Activated T-helper 1 cell treated with Interleukin-2 at 50 U/mL for 16 hours (primary cell): Measurements from ENCODE around the gene CCDC154.

Experiments
- DNase-seq: peaks from one replicate; pipeline ENCODE4 v3.0.0-alpha.2; 2020; ENCODE audit warnings: low read depth

The CCDC154 gene

DNA sequence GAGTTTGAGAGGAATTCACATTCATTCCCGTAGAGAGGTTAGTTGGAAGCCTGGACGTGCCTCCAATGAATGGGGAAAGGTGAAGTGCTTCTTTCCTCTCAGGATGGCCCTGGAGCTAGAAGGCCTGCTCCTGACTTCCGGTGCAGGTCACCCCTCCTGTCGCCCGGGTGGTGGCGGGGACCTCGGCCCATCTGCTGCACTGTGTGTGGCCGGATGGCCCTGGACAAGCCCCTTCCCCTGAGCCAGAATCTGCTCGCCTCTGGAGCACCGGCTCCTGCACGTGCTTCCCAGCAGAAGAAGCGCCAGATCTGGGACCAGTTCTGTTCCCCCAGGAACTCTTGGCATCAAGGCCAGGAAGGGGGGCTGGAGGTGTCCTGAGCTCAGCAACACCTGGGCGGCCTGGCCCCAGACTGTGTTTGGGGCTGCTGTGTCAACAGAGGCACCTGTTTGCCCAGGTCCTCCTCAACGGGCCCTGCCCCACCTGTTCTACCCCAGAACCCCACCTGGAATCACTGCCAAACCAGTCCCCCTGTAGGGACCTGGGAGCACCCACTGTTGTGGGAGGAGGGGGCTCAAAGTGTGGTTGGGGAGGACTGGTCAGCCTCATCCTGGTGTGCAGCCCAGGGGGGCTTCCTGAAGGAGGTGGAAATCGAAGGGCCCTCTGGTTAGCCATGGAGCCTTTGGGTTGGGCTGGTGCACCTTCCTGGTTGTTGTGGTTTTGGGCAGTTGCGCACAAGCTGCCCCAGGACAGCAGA, 18.6 kb downstream of the CCDC154 start:
- no peak for DNase-seq

DNA sequence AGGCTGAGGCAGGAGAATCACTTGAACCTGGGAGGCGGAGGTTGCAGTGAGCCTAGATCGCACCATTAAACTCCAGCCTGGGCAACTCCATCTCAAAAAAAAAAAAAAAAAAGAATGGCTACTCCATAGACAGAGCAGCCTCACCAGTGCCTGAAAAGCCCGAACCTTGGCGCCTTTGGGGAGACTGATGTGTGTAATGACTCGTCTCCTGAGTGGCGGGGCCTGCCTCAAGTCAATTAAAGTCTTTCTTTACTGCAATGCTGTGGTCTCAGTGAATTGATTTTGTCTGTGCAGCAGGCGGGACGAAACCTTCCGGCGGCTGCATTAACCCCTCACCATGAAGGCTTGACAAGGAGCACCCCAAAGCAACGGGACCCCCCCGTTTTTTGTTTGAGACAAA, 20.3 kb downstream of the CCDC154 start:
- DNase-seq, result no peak

DNA sequence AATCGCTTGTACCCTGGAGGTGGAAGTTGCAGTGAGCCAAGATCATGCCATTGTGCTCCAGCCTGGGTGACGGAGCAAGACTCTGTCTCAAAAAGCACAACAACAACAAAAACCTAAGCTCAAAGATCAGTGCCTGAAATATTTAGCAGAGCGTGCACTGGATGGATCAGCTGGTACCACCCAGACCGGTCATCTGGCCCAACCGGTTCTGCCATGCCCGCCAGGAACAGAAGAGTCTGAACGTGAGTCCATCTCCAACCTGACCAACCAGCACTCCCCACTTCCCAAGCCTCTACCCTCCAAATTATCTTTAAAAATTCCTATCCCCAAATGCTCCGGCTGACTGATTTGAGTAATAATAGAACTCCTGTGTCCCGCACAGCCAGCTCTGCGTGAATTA, 22.3 kb downstream of the CCDC154 start:
- no peak for DNase-seq

DNA sequence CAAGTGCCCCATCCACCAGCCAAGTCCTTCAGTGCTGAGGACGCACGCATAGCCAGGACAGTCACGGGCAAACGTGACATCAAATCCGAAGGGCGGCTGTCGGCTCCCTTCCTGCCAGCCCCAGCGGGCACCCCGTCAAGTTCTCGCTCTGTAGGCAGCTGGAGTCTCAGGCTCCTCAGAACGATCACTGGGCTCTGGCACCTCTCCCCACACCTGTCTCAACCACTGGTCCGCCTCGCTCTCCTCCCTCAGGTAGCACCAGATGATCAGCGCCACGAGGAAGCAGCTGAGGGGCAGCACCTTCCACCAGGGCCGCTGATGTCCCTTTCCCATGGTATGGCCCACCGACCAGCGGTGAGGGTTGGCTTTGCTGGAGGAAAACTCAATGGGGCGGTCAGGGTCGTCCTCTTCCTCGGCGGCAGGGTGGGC, 24.2 kb downstream of the CCDC154 start:
- DNase-seq, result no peak

DNA sequence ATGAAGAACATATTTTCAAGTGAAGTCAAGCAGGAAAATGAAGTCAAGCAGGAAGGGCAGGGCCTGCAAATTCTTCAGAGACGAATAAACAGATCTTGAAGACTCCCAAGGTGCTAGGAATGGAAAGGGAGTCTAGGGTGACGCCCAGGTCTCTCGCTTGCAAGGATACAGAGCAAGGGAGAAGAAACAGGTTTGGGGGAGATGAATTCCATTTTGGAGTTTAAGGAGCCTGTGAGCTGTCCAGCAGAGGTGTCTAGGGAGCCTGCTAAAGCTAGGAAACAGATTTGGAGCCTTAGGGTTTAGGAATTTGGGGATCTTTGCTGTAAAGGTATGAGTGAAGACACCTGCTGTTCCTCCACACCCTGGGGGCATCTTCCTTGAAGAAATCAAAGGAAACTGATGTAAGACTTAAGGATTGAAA, 27.8 kb downstream of the CCDC154 start:
- no peak for DNase-seq

DNA sequence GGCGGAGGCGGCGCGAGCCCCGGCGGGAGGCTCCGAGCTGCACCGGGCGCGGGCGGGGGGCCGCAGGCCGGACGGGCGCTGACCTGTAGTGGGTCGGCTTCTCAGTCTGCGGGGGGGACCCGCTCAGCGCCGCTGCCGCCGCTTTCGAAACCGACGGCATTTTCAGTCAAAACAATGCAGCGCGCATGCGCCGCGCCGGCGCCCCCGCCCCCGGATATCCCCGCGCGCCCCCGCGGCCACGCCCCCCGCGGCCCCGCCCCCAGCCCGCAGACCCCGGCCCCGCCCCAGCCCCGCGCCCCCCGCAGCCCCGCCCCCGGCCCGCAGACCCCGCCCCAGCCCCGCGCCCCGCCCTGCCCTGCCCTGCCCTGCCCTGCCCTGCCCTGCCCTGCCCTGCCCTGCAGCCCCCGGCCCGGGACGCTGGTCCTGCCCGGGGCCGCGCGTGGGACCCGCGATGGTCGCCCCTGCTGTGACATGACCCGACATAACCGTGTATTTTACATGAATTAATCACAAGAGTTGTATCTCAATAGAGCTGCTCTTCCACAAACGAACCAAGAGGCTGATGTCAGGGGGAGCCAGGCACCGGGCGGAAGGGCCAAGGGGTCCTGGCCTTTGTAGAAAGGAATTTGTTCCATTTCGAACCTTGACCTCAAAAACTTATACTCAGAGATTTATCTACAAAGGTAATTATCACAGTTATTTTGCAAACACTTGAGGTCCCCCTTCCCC, 29.7 kb downstream of the CCDC154 start, which contains the start of gene UNKL:
Gene UNKL (minus strand): TSS at position 173 of the 729 bp plus-strand sequence. CDS start 13 bp downstream, at position 160.
- peak; percentile 80 for DNase-seq

DNA sequence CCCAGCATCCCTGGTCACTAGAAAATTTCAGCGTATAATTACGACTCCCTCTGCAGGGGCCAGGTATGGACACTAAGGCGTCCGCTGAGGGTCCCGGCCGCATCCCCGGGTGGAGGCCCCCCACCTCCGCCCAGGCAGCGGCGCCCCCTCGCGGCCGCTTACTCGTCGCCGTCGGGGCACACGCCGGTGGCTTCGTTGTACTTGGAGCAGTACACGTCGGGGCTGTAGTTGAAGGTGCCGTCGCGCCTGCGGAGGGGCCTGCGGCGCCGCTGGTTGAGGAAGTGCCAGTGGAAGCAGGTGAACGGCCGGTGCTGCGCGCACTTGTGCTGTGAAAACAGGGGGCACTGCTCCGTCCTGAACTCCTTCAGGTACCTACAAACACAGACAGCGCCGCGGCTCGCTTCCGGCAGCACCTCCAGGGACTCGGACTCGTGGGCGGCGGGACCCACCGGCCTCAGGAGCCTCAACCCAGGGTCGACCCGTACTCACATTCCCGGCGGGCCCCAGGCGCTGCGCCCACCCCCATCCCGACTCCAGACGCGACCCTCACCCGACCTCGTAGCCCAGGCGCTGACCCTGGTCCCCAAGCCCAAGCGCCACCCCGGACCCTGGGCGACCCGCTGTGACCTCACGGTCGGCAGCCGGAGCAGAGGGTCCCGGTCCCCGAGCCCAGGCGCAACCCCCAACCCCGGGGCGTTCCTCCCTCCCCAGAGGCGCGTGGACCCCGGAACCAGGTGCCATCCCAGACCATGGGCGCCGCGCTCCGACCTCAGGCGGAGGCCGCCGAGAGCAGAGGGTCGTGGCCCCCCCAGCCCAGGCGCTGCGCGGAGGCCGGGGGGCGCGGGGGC, 30.4 kb downstream of the CCDC154 start:
- peak; percentile 48 for DNase-seq

DNA sequence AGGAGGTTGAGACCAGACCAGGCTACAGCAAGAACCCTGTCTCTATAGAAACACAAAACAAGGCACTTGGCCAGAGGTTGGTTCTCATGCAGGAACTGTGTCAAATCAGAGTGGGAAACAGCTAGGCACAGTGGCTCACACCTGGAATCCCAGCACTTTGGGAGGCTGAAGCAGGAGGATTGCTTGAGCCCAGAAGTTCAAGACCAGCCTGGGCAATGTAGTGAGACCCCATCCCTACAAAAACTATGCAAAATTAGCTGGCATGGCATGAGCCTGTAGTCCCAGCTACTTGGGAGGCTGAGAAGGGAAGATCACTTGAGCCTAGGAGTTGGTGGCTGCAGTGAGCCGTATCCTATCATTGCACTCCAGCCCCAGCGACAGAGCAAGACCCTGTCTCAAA, 31.5 kb downstream of the CCDC154 start:
- no peak for DNase-seq

DNA sequence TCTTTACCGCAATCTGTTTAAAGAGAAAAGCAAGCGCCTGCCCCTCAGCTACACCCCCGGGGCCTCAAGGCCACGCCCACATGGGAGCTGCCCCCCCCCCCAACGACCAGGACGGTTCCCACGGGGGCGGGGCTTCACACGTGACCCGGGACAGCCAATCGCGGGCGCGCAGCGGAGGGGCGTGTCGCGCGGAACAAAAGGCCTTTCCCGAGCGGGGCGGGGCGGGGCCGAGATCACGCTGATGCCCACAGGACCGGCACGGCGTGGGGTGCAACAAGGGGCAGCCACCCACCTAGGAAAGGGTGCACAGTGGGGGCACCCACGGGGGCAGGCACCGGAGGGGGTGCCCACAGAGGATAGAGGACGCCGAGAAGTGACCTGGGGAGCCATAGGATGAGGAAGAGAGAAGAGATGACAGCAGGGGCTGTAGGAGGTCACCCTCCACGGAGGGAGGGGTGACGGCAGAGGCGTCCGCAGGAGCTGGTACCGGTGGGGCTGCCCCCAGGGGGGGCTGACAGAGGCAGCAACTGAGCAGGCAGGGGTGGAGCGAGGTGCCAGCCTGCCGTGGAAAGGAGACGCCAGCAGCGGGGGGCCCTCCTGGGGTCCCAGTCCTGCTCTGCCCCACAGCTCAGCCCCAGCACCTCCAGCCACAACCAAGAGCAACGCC, 36.1 kb downstream of the CCDC154 start:
- peak; percentile 91 for DNase-seq

DNA sequence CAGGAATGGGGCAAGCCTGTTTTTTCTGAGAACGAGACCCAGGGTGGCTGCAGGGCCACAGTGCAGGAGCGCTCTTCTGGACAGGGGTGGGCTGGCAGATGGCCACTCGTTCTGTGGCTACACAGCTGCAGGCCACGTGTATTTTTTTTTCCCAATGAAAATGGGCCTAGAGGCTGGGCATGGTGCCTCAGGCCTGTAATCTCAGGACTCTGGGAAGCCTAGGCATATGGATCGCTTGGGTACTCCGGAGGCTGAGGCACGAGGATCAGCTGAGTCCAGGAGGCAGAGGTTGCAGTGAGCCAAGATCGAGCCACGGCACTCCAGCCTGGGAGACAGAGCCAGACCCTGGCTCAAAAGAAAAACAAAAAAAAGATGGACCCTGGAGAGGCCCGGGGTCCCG, 36.6 kb downstream of the CCDC154 start:
- no peak for DNase-seq

DNA sequence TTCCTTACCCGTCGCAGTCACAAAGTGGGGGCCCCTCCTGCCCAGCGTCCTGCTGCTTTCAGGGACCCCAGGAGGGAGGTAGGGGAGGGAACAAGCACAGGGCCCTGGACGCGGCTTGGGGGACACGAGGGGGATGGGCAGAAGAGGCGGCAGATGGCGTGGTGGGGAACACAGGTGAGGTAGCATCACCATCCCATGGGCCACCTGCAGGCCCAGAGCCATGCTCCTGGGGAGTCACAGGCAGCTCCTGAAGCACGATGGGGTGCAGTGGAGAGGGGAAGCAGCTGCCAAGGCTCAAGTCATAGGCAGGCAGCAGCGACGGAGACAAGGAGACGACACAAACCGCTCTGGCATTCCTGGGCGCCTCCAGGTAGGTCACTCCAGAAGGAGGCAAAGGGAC, 40.6 kb downstream of the CCDC154 start:
- no peak for DNase-seq

DNA sequence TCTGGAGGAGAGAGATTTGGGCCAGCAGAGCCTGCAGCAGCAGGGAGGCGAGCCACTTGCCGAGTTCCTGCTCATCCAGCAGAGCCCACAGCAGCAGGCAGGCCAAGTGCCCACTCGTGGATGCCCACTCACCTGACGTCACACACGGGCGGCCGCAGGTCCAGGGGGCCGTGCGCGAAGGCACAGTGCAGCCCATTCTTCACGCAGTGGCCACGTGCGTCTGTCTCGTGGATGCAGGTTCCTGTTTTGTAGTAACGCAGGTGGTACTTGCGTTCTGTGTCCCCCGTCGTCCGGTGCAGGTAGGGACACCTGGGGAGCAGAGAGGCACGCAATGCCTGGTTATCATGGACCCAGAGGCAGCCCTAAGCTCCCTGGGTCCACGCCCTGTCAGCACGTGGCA, 41.3 kb downstream of the CCDC154 start:
- no peak for DNase-seq

DNA sequence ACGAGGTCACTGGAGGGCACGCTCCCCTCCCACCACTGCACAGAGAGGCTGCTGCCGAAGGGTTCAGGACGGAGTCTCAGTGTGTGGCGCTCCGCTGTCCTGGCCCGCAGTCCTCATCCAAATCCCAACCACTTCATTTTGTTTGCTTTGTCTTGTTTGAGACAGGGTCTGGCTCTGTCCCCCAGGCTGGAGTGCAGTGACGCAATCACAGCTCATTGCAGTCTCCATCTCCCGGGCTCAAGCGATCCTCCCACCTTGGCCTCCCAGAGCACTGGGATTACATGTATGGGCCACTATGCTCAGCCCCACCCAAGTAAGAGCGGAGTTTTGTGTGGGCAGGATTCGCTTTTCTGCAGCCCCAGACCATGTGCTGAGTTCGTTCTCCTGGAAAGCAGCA, 42.6 kb downstream of the CCDC154 start:
- DNase-seq, result no peak

DNA sequence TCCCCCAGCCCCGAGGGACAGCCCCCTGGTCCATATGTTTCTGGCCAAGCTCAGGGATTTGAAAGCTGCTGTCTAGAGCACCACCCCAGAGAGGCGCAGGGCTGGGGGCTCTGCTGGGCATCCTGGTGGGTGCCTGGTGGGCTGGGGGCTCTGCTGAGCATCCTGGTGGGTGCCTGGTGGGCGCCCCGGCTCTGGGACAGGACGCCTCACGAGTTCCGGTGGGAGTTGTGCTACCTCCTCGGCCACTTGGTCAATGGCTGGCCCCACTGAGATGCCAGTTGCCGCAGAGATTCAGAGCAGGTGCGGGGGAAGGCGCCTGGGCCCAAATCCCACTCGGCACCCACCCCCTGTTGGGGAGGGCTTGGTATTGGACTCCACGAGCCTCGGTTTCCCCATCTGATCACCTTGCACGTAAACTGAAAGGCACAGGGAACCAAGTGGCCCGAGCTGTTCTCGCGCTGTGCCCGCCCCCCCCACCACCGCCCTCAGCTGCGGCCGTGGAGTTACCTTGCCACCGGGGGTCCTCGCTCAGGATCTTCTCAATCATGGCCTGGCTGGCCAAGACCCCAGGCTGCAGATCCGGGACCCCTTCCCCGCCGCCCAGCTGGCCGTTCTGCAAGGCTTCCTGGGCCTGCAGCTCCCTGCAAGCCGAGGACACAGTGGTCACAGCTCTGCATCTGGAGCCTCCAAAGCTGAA, 43.1 kb downstream of the CCDC154 start:
- DNase-seq, result no peak

DNA sequence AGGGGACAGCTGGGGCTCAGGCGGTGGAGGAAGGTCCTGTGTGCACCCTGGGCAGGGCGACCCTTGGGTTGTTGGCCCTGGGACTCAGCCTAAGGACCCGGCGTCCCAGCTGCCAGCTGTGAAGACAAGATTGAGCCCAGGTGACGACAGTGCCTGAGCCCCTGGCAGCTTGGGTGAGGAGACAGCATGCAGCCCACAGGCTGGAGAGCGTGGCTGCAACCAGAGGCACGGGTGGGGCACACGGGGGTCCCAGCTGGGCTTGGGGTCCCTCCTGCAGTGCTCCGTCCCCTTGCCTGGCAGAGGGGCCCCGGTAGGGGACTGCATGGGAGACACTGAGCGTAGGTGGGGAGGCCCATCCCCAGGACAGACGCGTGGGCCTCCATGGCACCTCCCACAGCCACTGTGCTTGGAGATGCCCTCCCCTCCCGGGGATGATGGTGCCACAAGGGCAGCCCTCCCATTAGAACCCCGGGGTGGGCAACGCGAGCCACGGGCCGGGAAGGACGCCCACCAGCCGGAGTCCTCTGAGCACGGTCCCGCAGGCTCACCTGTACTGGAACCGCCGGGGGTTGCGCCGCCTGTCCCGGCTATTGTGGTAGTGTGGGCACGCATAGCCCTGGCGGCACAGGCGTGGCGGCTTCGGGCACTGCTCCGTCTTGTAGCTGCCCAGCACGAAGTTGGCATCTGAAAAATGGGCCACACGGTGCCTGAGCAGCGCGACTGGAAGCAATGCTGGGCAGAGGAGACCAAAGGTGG, 45.4 kb downstream of the CCDC154 start:
- no peak for DNase-seq

DNA sequence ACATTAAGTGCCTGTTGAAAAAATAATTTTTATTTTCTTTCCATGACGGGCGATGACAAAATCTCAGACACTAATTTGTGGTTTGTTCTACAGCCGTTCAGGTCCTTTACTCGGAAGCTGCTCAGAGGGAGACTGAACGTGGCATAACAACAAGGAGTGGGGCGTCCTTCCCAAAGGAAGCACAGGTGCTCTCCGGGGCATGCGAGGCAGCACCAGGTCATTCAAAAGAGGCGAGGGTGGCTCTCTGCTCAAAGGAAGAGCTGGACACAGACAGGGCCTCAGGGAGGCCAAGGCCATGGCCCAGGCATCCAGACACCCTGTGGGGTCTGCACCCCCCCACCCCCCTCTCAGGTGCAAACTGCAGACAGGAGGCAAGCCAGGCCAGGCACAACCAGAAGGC, 46.0 kb downstream of the CCDC154 start:
- DNase-seq, result no peak

DNA sequence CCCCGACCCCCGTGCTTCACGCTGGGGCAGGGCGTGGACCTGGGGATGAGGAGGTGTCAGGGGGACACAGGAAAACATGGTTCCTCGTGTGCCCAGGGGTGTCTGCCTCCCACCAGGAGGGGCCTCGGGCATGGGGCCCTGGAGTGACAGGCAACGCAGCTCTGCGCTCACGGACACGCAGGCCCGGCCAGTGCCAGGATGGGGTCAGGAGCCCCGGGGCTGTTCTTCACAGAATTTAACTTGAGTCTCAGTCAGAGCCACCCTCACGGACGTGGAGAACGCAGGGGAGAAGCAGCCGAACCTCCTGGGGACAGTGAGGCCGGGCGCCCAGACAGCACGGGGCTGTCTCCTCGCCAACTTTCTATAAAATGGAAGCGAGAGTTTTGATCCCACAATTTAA, 46.6 kb downstream of the CCDC154 start:
- no peak for DNase-seq

DNA sequence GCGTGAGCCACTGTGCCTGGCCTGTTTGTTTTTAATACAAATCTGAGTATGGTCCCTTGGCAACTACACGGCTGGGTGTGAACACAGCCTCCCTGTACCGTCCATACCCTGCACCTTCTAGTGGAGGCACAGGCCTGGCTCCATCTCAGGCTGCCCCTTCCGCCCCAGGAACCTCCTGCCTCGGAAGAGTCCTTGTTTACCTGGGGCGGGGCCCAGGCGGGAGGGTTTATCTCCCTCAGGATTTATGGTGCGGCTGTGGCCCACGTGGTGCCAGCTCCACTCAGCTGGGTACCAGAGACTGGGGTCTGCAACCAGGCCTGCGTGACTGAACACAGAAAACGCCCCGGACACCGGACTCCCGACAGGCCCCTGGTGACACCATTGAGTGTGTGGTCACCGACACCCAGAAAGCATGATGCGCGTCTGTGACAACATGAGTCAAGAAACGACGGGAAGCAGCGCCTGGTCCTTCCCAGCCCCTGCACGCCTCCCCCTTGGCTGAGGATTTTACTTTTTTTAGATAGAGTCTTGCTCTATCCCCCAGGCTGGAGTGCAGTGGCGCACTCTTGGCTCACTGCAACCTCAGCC, 48.8 kb downstream of the CCDC154 start:
- DNase-seq, result no peak

DNA sequence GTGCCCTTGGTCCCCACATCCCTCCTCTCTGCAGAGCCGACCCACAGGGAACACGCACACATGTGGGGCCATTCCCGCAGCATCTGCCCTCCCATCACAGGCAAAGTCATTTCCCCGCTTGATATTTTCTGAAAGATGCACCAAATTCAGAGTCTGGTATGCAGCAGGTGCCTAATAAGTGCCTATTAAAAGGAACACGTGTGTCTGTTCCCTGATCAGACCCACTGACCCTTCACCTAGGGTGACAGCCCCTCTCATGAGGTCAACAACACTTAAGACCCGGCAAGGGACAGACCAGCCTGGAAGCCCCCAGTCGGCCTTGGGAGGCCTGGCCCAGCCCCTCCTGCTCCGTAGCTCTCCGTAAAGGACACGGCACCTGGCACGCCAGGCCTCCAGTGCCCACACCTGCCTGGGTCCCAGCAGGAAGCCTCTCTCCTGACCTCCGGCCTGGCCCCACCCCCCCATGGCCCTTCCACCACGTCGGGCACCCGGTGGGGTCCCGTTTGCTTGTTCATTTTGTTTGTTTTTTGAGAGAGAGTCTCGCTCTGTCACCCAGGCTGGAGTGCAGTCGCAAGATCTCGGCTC, 49.9 kb downstream of the CCDC154 start:
- no peak for DNase-seq

DNA sequence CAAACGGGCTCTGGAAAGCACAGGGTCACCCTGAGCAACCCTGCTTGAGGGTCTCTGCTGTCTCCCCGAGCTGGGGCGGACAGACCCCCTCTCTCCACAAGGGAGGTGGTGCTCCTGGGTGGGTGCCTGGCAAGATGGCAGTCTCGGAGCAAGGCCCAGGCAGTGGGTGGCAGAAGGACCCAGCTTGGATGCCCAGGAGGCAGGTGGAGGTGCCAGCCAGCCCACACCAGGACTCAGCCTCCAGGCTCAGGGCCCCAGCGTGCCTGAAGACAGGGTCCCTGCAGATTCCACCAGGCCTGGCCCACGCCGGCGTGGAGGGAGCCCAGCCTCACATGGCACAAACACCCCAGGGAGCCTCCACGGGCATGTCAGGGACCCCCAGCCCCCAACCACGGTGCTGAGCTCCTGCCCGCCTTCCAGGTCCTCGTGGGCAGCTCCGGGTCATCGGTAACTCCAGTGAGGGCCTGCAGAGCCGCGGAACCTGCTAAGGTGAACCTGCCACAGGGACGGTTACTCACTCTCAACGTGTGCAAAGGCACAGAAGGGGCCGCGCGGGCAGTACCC, 50.7 kb downstream of the CCDC154 start:
- no peak for DNase-seq
